SK-N-MC (cell line): ENCODE measurements around the gene P2RY1.
"Not testable (repeated sequence)": the region's sequence is repeated elsewhere in the genome, so short reads cannot be mapped to it uniquely, and the experiment has no call there.

ENCODE experiments used
- DNase-seq: peaks from one replicate; pipeline ENCODE4 v3.0.0-alpha.2; 2011; ENCODE audit warnings: low read depth, low spot score
- H3K27ac ChIP-seq: fragments of 200-600 bp; sonication (generic); 2 replicates; pipeline ENCODE4 v1.5.1; 2016; ENCODE audit warnings: mixed run types
- H3K36me3 ChIP-seq: fragments of 200-600 bp; sonication (generic); 2 replicates; pipeline ENCODE4 v1.6.1; 2017; ENCODE audit warnings: antibody characterized with exemption, low read length, mixed read lengths; ENCODE audit not compliant: insufficient read depth
- H3K4me3 ChIP-seq: fragments of 200-600 bp; sonication (generic); 2 replicates; pipeline ENCODE4 v1.5.1; 2016
- H3K9ac ChIP-seq: fragments of 200-600 bp; sonication (generic); 2 replicates; pipeline ENCODE4 v1.8.0; 2017; ENCODE audit warnings: mixed run types, mixed read lengths; ENCODE audit not compliant: insufficient read length
- H3K9me3 ChIP-seq: fragments of 200-600 bp; sonication (generic); 2 replicates; pipeline ENCODE4 v1.6.1; 2017; ENCODE audit warnings: low read depth, mild to moderate bottlenecking, antibody characterized with exemption, low read length, moderate library complexity, mixed read lengths
- EZH2 ChIP-seq: fragments of 200-600 bp; sonication (generic); IDR thresholded peaks from one replicate; pipeline ENCODE4 v1.6.1; 2017; ENCODE audit warnings: antibody characterized with exemption
- FOXP2 ChIP-seq: optimal IDR thresholded peaks from 2 replicates; pipeline ENCODE3; 2011; ENCODE audit warnings: mild to moderate bottlenecking, moderate library complexity; ENCODE audit not compliant: insufficient read depth; ENCODE audit errors: extremely low read length, control extremely low read depth
- POLR2AphosphoS5 ChIP-seq: IDR thresholded peaks from 2 replicates; pipeline ENCODE4 v1.6.1; 2012; ENCODE audit warnings: mild to moderate bottlenecking, low read depth, low read length, borderline replicate concordance

Gene P2RY1

DNA sequence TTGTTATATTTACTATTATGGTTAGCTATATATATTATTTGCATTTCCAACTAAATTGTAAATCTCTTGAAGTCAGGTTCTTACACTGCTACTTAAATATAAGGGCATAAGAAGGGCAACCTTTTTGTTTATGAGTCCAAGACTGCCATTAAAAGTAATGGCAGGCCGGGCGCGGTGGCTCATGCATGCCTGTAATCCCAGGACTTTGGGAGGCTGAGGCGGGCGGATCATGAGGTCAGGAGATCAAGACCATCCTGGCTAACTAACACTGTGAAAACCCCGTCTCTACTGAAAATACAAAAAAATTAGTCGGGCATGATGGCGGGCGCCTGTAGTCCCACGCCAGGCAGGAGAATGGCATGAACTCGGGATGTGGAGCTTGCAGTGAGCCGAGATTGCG, 2.9 kb upstream of the P2RY1 start:
- H3K4me3 ChIP-seq = no peak overlapping the region
- TF ChIP-seq FOXP2 (no peak), POLR2AphosphoS5 (no peak), EZH2 (no peak)
- H3K9ac ChIP-seq = no peak overlapping the region
- no peak for DNase-seq
- H3K36me3 ChIP-seq = no peaks in the 10 kb centered on the region
- H3K27ac ChIP-seq = no peak overlapping the region
- no peaks in the 10 kb centered on the region for H3K9me3 ChIP-seq

- Histone ChIP-seq H3K4me3 (no peak overlapping the region), H3K9me3 (no peaks in the 10 kb centered on the region), H3K27ac (no peak overlapping the region), H3K36me3 (no peaks in the 10 kb centered on the region), H3K9ac (no peak overlapping the region)
- no peak for DNase-seq
- no peak for TF ChIP-seq EZH2
- no peak for TF ChIP-seq POLR2AphosphoS5
- TF ChIP-seq FOXP2 = no peak
Measured at GRCh38 chr3:152833089-152833488, 1.8 kb upstream of the P2RY1 start.

DNA sequence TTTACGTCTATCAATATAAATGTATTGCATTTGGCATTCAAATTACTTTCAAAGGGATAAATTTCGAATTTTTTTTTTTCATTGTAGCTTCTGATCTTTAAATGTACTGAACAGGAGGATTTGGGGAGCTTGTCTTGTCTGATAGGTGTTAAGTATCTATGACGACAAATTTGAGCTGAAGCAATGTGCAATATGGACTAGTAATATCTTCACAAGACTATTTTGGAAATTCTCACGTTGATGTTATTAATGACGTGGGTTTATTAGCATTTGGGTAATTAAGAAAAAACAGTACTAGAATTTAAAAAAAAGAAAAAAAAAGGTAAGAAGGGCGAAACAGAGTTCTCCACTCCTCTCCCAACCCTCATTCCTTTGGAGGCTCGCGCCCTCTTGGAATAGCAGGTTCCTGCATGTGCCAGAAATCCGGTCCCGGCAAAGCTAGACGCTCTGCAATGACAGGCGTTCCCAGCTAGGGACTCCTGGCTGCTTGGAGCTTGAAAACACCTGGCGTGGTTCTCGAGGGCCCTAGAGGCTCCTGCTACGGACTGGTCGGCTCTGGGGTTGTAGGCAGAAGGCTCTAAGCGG, 648 bp upstream of the P2RY1 start:
- TF ChIP-seq POLR2AphosphoS5 (no peak), FOXP2 (no peak), EZH2 (no peak)
- Histone ChIP-seq H3K9ac (peak overlapping the region; percentile 61), H3K4me3 (peak overlapping the region; percentile 92), H3K9me3 (no peaks in the 10 kb centered on the region), H3K36me3 (no peaks in the 10 kb centered on the region), H3K27ac (no peak overlapping the region)
- no peak for DNase-seq

GRCh38 chr3:152835601-152836102, 721 bp downstream of the P2RY1 start:
- peak overlapping the region; percentile 61 for H3K9ac ChIP-seq
- TF ChIP-seq POLR2AphosphoS5 (no peak), EZH2 (no peak), FOXP2 (no peak)
- no peaks in the 10 kb centered on the region for H3K9me3 ChIP-seq
- DNase-seq = no peak
- H3K36me3 ChIP-seq = no peaks in the 10 kb centered on the region
- peak overlapping the region; percentile 92 for H3K4me3 ChIP-seq
- no peak overlapping the region for H3K27ac ChIP-seq

DNA sequence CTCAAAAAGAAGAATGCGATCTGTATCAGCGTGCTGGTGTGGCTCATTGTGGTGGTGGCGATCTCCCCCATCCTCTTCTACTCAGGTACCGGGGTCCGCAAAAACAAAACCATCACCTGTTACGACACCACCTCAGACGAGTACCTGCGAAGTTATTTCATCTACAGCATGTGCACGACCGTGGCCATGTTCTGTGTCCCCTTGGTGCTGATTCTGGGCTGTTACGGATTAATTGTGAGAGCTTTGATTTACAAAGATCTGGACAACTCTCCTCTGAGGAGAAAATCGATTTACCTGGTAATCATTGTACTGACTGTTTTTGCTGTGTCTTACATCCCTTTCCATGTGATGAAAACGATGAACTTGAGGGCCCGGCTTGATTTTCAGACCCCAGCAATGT, 1.3 kb downstream of the P2RY1 start:
- H3K27ac ChIP-seq = no peak overlapping the region
- DNase-seq = no peak
- H3K36me3 ChIP-seq = no peaks in the 10 kb centered on the region
- TF ChIP-seq POLR2AphosphoS5 = no peak
- no peak for TF ChIP-seq FOXP2
- TF ChIP-seq EZH2 = no peak
- H3K9ac ChIP-seq = no peak overlapping the region
- peak overlapping the region; percentile 92 for H3K4me3 ChIP-seq
- no peaks in the 10 kb centered on the region for H3K9me3 ChIP-seq

GRCh38 chr3:152839511-152839910, 4.6 kb downstream of the P2RY1 start:
- no peak overlapping the region for H3K4me3 ChIP-seq
- TF ChIP-seq EZH2 (no peak), POLR2AphosphoS5 (no peak), FOXP2 (no peak)
- H3K9ac ChIP-seq = no peak overlapping the region
- no peak for DNase-seq
- no peaks in the 10 kb centered on the region for H3K36me3 ChIP-seq
- H3K9me3 ChIP-seq = no peaks in the 10 kb centered on the region
- no peak overlapping the region for H3K27ac ChIP-seq

- Histone ChIP-seq H3K9ac (no peak overlapping the region), H3K9me3 (no peaks in the 10 kb centered on the region), H3K27ac (no peak overlapping the region), H3K36me3 (no peaks in the 10 kb centered on the region), H3K4me3 (no peak overlapping the region)
- TF ChIP-seq EZH2 = no peak
- no peak for TF ChIP-seq POLR2AphosphoS5
- TF ChIP-seq FOXP2 = no peak
- no peak for DNase-seq
Measured at GRCh38 chr3:152841131-152841530, 6.2 kb downstream of the P2RY1 start.

- H3K4me3 ChIP-seq = no peak overlapping the region
- H3K9ac ChIP-seq = no peak overlapping the region
- no peak overlapping the region for H3K27ac ChIP-seq
- no peaks in the 10 kb centered on the region for H3K9me3 ChIP-seq
- DNase-seq = no peak
- TF ChIP-seq EZH2 = no peak
- no peak for TF ChIP-seq FOXP2
- TF ChIP-seq POLR2AphosphoS5 = no peak
- no peaks in the 10 kb centered on the region for H3K36me3 ChIP-seq
Measured at GRCh38 chr3:152842413-152842812, 7.5 kb downstream of the P2RY1 start.

GRCh38 chr3:152843955-152844354, 9.0 kb downstream of the P2RY1 start:
- Histone ChIP-seq H3K9ac (no peak overlapping the region), H3K9me3 (no peaks in the 10 kb centered on the region), H3K4me3 (no peak overlapping the region), H3K27ac (no peak overlapping the region), H3K36me3 (no peaks in the 10 kb centered on the region)
- no peak for DNase-seq
- TF ChIP-seq EZH2 = no peak
- TF ChIP-seq POLR2AphosphoS5 = no peak
- TF ChIP-seq FOXP2 = no peak

DNA sequence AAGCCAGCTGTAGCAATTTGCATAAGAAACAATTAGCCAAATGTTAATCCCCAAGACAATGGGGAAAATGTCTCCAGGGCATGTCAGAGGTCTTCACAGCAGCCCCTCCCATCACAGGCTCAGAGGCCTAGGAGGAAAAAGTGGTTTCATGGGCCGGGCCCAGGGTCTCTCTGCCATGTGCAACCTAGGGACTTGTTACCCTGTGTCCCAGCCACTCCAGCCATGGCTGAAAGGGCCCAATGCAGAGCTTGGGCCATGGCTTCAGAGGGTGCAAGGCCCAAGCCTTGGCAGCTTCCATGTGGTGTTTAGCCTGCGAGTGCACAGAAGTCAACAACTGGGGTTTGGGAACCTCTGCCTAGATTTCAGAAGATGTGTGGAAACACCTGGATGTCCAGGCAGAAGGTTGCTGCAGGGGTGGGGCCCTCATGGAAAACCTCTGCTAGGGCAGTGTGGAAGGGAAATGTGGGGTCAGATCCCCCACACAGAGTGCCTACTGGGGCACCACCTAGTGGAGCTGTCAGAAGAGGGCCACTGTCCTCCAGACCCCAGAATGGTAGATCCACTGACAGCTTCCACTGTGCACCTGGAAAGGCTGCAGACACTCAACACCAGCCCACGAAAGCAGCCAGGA, 11.8 kb downstream of the P2RY1 start:
- not testable (repeated sequence) for H3K27ac ChIP-seq, H3K9me3 ChIP-seq, DNase-seq, H3K36me3 ChIP-seq, H3K9ac ChIP-seq, H3K4me3 ChIP-seq

DNA sequence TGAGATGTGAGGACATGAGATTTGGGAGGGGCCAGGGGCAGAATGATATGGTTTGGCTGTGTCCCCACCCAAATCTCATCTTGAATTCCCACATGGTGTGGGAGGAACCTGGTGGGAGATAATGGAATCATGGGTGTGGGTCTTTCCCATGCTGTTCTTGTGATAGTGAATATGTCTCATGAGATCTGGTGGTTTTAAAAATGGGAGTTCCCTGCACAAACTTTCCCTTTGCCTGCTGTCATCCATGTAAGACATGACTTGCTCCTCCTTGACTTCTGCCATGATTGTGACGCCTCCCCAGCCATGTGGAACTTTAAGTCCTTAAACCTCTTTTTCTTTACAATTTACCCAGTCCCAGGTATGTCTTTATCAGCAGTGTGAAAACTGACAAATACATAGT, 12.7 kb downstream of the P2RY1 start:
- DNase-seq, H3K36me3 ChIP-seq, H3K4me3 ChIP-seq, H3K27ac ChIP-seq, H3K9me3 ChIP-seq, H3K9ac ChIP-seq: not testable (repeated sequence)
